Activated CD4-positive, alpha-beta T cell treated with anti-CD3 and anti-CD28 coated beads, Interleukin-2, Interleukin-4, amounts not matched to agents 100 ng/mL and 50 ng/mL, durations not matched to agents 16 hours and 8 hours (primary cell): ENCODE results near the gene ABHD11.
A peak's percentile ranks its signal among the peaks of the same experiment; 100 is the strongest.

Experiments used
- DNase-seq: peaks from one replicate; pipeline ENCODE4 v3.0.0-alpha.2; 2020; ENCODE audit warnings: low spot score

ABHD11 gene

GRCh38 chr7:73701357-73701995 lies 37.1 kb downstream of the ABHD11 start:
- peak; percentile 37 for DNase-seq

GRCh38 chr7:73700581-73701134 lies 37.9 kb downstream of the ABHD11 start:
- no peak for DNase-seq

GRCh38 chr7:73700069-73700423 lies 38.6 kb downstream of the ABHD11 start:
- DNase-seq, result no peak

GRCh38 chr7:73699370-73700068 lies 39.1 kb downstream of the ABHD11 start:
- no peak for DNase-seq

- no peak for DNase-seq
Observed at GRCh38 chr7:73698410-73698809, 40.2 kb downstream of the ABHD11 start.

- DNase-seq, result no peak
Observed at GRCh38 chr7:73696372-73696771, 42.2 kb downstream of the ABHD11 start.

GRCh38 chr7:73690646-73691045 lies 48.0 kb downstream of the ABHD11 start:
- DNase-seq, result no peak

GRCh38 chr7:73688288-73688687 lies 50.3 kb downstream of the ABHD11 start:
- no peak for DNase-seq
